GM23338 (cell line): ENCODE results near the gene DNAI2. TPM values are rescaled to one million over a fixed set of nuclear protein-coding genes. Genes with fewer than 3 reads are reported as not detected.

Experiments
- ATAC-seq: fragments of 200-7000 bp; cut with Tn5 transposase; 3 replicates; pipeline ENCODE4 v1.9.1; 2020
- DNase-seq: peaks from one replicate; pipeline ENCODE4 v3.0.0-alpha.2; 2015; ENCODE audit warnings: low spot score
- H2AFZ ChIP-seq: fragments of 200-600 bp; sonication (generic); 2 replicates; pipeline ENCODE4 v1.8.0; 2016; ENCODE audit warnings: antibody characterized with exemption, mild to moderate bottlenecking, moderate library complexity
- H3F3A ChIP-seq: fragments of 200-600 bp; sonication (generic); replicated peaks from 2 replicates; pipeline ENCODE4 v1.8.0; 2017; ENCODE audit warnings: antibody characterized with exemption, mixed run types, low read depth
- H3K27ac ChIP-seq: fragments of 200-600 bp; sonication (generic); 2 replicates; pipeline ENCODE4 v1.6.1; 2016; ENCODE audit warnings: low read depth
- H3K27me3 ChIP-seq: fragments of 200-600 bp; sonication (generic); 2 replicates; pipeline ENCODE4 v1.8.0; 2016; ENCODE audit warnings: mild to moderate bottlenecking, mixed run types, moderate library complexity; ENCODE audit not compliant: insufficient read depth
- H3K36me3 ChIP-seq: fragments of 200-600 bp; sonication (generic); 2 replicates; pipeline ENCODE4 v1.8.0; 2016; ENCODE audit warnings: mild to moderate bottlenecking; ENCODE audit not compliant: insufficient read depth
- H3K4me1 ChIP-seq: fragments of 200-600 bp; sonication (generic); 2 replicates; pipeline ENCODE4 v1.8.0; 2016; ENCODE audit warnings: mild to moderate bottlenecking, moderate library complexity; ENCODE audit not compliant: insufficient read depth
- H3K4me2 ChIP-seq: fragments of 200-600 bp; sonication (generic); 2 replicates; pipeline ENCODE4 v1.7.1; 2017; ENCODE audit warnings: mixed run types
- H3K4me3 ChIP-seq: fragments of 200-600 bp; sonication (generic); 2 replicates; pipeline ENCODE4 v1.6.1; 2016; ENCODE audit warnings: mixed run types
- H3K79me2 ChIP-seq: fragments of 200-600 bp; sonication (generic); replicated peaks from 2 replicates; pipeline ENCODE4 v1.8.0; 2017; ENCODE audit warnings: mild to moderate bottlenecking; ENCODE audit not compliant: insufficient read depth
- H3K9me2 ChIP-seq: fragments of 200-600 bp; sonication (generic); 2 replicates; pipeline ENCODE4 v1.8.0; 2017; ENCODE audit not compliant: insufficient read depth
- H4K20me1 ChIP-seq: fragments of 200-600 bp; sonication (generic); replicated peaks from 2 replicates; pipeline ENCODE4 v1.8.0; 2017; ENCODE audit warnings: mild to moderate bottlenecking; ENCODE audit not compliant: insufficient read depth
- H3K27ac Mint-ChIP-seq: 2 replicates; pipeline ENCODE4 v1.8.0; 2020; ENCODE audit warnings: inconsistent platforms, mild to moderate bottlenecking, moderate library complexity, mixed read lengths
- H3K27me3 Mint-ChIP-seq: 3 replicates; pipeline ENCODE4 v1.8.0; 2022; ENCODE audit warnings: low read depth, mild to moderate bottlenecking, moderate library complexity, mixed read lengths, inconsistent platforms; ENCODE audit not compliant: insufficient read depth, poor library complexity
- H3K36me3 Mint-ChIP-seq: 3 replicates; pipeline ENCODE4 v1.8.0; 2021; ENCODE audit warnings: low read depth, mild to moderate bottlenecking, inconsistent platforms, moderate library complexity, mixed read lengths
- H3K4me1 Mint-ChIP-seq: 3 replicates; pipeline ENCODE4 v1.8.0; 2020; ENCODE audit warnings: mild to moderate bottlenecking, inconsistent platforms, mixed read lengths
- H3K4me3 Mint-ChIP-seq: 3 replicates; pipeline ENCODE4 v1.8.0; 2021; ENCODE audit warnings: moderate library complexity, mild to moderate bottlenecking, inconsistent platforms, mixed read lengths
- H3K9me3 Mint-ChIP-seq: 3 replicates; pipeline ENCODE4 v1.8.0; 2020; ENCODE audit warnings: moderate library complexity, mild to moderate bottlenecking, inconsistent platforms, mixed read lengths
- CREB1 ChIP-seq: fragments of 250-450 bp; sonication (Bioruptor Pico); IDR thresholded peaks from 2 replicates; pipeline ENCODE4 v1.5.0; 2020; ENCODE audit warnings: low read depth, mild to moderate bottlenecking, moderate library complexity
- EZH2 ChIP-seq: fragments of 200-600 bp; sonication (generic); IDR thresholded peaks from one replicate; pipeline ENCODE4 v1.8.0; 2017; ENCODE audit warnings: antibody characterized with exemption, mild to moderate bottlenecking, low read depth; ENCODE audit not compliant: unreplicated experiment
- EZH2phosphoT487 ChIP-seq: fragments of 200-600 bp; sonication (generic); IDR thresholded peaks from one replicate; pipeline ENCODE4 v1.8.1; 2018; ENCODE audit warnings: antibody characterized with exemption; ENCODE audit not compliant: unreplicated experiment
- JUNB ChIP-seq: IDR thresholded peaks from one replicate; pipeline ENCODE4 v1.6.1; 2016; ENCODE audit warnings: antibody characterized with exemption; ENCODE audit not compliant: unreplicated experiment
- NANOG ChIP-seq: IDR thresholded peaks from 2 replicates; pipeline ENCODE4 v1.6.1; 2016; ENCODE audit warnings: antibody characterized with exemption, borderline replicate concordance
- POLR2AphosphoS5 ChIP-seq: IDR thresholded peaks from 2 replicates; pipeline ENCODE4 v1.6.1; 2016; ENCODE audit warnings: antibody characterized with exemption, low read depth
- STAT1 ChIP-seq: IDR thresholded peaks from one replicate; pipeline ENCODE4 v1.6.1; 2016; ENCODE audit warnings: antibody characterized with exemption; ENCODE audit not compliant: unreplicated experiment
- ZNF114 ChIP-seq: fragments of 250-450 bp; sonication (Bioruptor Pico); IDR thresholded peaks from 2 replicates; pipeline ENCODE4 v1.5.0; 2020; ENCODE audit warnings: mild to moderate bottlenecking, moderate library complexity
- ZNF331 ChIP-seq: fragments of 250-450 bp; sonication (Bioruptor Pico); IDR thresholded peaks from 2 replicates; pipeline ENCODE4 v1.5.0; 2020; ENCODE audit warnings: low read depth, mild to moderate bottlenecking, moderate library complexity
- polyA plus RNA-seq: library from polyadenylated mRNA; unstranded; fragments of >200 nt; fragmentation: Nextera tagmentation; extraction: Ambion mirVana; gene quantifications from 2 replicates; pipeline ENCODE4 v1.2.1, GENCODE V29; 2016
- total RNA-seq: library from RNA; depleted of rRNA; stranded (reverse); fragments of >200 nt; shearing (Covaris generic); gene quantifications from 2 replicates; pipeline ENCODE4 v1.2.3, GENCODE V29; 2014
- TF ChIP-seq, protein P1 (sequence below): IDR thresholded peaks from one replicate; pipeline ENCODE4 v1.6.1; 2018; ENCODE audit warnings: antibody characterized with exemption; ENCODE audit not compliant: unreplicated experiment
- TF ChIP-seq, protein P2 (sequence below), 2 experiments: fragments of 200-600 bp in 1 of 2; sonication (generic) in 1 of 2; conservative IDR thresholded peaks; 2 replicates each; pipeline versions ENCODE4 v1.5.1 to v1.6.1; 2016 to 2017; ENCODE audit warnings: antibody characterized with exemption in 2 of 2, low read depth in 2 of 2, mild to moderate bottlenecking in 2 of 2, moderate library complexity in 1 of 2
- TF ChIP-seq, protein P3 (sequence below): fragments of 250-450 bp; sonication (Bioruptor Pico); IDR thresholded peaks from 2 replicates; pipeline ENCODE4 v1.5.0; 2020; ENCODE audit warnings: mild to moderate bottlenecking, moderate library complexity
- TF ChIP-seq, protein P4 (sequence below): IDR thresholded peaks from 2 replicates; pipeline ENCODE4 v1.6.1; 2016; ENCODE audit warnings: antibody characterized with exemption

DNAI2 gene
- total and polyA plus RNA-seq, 2 experiments from 2014 or later = 0.21 TPM; not detected in 1

DNA sequence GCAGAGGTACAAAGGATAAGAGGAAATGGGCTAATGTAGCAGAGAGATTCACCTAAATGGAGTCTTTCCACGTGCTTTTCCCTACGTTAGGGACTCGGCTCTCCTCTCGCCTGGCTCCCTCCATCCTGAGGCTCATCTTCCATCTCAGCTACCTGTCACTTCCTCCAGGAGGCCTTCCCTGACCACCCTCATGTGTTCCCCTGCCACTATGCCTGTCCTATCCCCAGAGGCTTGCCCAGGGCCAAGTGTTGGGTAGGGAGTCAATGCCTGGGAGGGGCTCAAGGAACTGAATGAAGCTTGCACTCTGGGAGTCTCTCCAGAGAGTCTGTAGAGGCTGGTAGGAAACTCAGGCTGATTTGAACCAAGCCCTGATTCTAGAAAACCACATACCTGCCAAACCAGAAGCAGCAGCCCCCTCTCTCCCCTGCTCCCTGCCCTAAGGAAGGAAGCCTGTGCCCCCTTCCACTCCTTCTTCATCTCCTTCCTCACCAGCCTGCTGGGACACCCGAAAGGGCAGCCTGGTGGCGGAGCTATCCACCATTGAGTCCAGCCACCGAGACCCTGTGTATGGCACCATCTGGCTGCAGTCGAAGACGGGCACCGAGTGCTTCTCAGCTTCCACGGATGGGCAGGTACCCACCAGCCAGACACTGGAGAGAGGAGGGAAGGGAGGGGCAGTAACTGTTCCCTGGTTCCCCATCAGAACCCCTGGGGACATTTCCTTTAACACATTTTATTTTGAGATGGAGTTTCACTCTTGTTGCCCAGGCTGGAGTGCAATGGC lies 25.4 kb downstream of the DNAI2 start:
- Mint-ChIP-seq H3K36me3 (no peaks in the 10 kb centered on the region; the same call in 2 of the 3 replicates), H3K27me3 (peaks cover 16% of the 10 kb centered on the region), H3K4me3 (no peak overlapping the region), H3K9me3 (no peaks in the 10 kb centered on the region; the same call in 2 of the 3 replicates), H3K4me1 (peaks cover 2% of the 10 kb centered on the region; the same call in 1 of the 3 replicates), H3K27ac (no peak overlapping the region)
- Histone ChIP-seq H4K20me1 (no peaks in the 10 kb centered on the region), H3K79me2 (no peaks in the 10 kb centered on the region), H3F3A (no peaks in the 10 kb centered on the region), H3K9me2 (no peaks in the 10 kb centered on the region), H3K4me2 (no peak overlapping the region), H3K36me3 (no peaks in the 10 kb centered on the region), H2AFZ (0 out of 2 replicates have a peak overlapping the region, but pooled peaks have one; percentile 10), H3K27ac (no peak overlapping the region), H3K4me3 (no peak overlapping the region), H3K27me3 (no peaks in the 10 kb centered on the region), H3K4me1 (no peaks in the 10 kb centered on the region)
- DNase-seq = no peak
- TF ChIP-seq JUNB = no peak
- TF ChIP-seq STAT1 = no peak
- no peak for TF ChIP-seq CREB1 (CRISPR knock-in tag)
- no peak for TF ChIP-seq NANOG
- TF ChIP-seq, protein P1, sequence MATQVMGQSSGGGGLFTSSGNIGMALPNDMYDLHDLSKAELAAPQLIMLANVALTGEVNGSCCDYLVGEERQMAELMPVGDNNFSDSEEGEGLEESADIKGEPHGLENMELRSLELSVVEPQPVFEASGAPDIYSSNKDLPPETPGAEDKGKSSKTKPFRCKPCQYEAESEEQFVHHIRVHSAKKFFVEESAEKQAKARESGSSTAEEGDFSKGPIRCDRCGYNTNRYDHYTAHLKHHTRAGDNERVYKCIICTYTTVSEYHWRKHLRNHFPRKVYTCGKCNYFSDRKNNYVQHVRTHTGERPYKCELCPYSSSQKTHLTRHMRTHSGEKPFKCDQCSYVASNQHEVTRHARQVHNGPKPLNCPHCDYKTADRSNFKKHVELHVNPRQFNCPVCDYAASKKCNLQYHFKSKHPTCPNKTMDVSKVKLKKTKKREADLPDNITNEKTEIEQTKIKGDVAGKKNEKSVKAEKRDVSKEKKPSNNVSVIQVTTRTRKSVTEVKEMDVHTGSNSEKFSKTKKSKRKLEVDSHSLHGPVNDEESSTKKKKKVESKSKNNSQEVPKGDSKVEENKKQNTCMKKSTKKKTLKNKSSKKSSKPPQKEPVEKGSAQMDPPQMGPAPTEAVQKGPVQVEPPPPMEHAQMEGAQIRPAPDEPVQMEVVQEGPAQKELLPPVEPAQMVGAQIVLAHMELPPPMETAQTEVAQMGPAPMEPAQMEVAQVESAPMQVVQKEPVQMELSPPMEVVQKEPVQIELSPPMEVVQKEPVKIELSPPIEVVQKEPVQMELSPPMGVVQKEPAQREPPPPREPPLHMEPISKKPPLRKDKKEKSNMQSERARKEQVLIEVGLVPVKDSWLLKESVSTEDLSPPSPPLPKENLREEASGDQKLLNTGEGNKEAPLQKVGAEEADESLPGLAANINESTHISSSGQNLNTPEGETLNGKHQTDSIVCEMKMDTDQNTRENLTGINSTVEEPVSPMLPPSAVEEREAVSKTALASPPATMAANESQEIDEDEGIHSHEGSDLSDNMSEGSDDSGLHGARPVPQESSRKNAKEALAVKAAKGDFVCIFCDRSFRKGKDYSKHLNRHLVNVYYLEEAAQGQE = no peak
- TF ChIP-seq, protein P2, sequence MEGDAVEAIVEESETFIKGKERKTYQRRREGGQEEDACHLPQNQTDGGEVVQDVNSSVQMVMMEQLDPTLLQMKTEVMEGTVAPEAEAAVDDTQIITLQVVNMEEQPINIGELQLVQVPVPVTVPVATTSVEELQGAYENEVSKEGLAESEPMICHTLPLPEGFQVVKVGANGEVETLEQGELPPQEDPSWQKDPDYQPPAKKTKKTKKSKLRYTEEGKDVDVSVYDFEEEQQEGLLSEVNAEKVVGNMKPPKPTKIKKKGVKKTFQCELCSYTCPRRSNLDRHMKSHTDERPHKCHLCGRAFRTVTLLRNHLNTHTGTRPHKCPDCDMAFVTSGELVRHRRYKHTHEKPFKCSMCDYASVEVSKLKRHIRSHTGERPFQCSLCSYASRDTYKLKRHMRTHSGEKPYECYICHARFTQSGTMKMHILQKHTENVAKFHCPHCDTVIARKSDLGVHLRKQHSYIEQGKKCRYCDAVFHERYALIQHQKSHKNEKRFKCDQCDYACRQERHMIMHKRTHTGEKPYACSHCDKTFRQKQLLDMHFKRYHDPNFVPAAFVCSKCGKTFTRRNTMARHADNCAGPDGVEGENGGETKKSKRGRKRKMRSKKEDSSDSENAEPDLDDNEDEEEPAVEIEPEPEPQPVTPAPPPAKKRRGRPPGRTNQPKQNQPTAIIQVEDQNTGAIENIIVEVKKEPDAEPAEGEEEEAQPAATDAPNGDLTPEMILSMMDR (conservative IDR thresholded peaks at IDR 0.05; ENCODE audit: low read depth in 2 of 2) = no peak
- no peak for TF ChIP-seq ZNF331 (CRISPR knock-in tag)
- no peak for TF ChIP-seq POLR2AphosphoS5
- TF ChIP-seq, protein P3, sequence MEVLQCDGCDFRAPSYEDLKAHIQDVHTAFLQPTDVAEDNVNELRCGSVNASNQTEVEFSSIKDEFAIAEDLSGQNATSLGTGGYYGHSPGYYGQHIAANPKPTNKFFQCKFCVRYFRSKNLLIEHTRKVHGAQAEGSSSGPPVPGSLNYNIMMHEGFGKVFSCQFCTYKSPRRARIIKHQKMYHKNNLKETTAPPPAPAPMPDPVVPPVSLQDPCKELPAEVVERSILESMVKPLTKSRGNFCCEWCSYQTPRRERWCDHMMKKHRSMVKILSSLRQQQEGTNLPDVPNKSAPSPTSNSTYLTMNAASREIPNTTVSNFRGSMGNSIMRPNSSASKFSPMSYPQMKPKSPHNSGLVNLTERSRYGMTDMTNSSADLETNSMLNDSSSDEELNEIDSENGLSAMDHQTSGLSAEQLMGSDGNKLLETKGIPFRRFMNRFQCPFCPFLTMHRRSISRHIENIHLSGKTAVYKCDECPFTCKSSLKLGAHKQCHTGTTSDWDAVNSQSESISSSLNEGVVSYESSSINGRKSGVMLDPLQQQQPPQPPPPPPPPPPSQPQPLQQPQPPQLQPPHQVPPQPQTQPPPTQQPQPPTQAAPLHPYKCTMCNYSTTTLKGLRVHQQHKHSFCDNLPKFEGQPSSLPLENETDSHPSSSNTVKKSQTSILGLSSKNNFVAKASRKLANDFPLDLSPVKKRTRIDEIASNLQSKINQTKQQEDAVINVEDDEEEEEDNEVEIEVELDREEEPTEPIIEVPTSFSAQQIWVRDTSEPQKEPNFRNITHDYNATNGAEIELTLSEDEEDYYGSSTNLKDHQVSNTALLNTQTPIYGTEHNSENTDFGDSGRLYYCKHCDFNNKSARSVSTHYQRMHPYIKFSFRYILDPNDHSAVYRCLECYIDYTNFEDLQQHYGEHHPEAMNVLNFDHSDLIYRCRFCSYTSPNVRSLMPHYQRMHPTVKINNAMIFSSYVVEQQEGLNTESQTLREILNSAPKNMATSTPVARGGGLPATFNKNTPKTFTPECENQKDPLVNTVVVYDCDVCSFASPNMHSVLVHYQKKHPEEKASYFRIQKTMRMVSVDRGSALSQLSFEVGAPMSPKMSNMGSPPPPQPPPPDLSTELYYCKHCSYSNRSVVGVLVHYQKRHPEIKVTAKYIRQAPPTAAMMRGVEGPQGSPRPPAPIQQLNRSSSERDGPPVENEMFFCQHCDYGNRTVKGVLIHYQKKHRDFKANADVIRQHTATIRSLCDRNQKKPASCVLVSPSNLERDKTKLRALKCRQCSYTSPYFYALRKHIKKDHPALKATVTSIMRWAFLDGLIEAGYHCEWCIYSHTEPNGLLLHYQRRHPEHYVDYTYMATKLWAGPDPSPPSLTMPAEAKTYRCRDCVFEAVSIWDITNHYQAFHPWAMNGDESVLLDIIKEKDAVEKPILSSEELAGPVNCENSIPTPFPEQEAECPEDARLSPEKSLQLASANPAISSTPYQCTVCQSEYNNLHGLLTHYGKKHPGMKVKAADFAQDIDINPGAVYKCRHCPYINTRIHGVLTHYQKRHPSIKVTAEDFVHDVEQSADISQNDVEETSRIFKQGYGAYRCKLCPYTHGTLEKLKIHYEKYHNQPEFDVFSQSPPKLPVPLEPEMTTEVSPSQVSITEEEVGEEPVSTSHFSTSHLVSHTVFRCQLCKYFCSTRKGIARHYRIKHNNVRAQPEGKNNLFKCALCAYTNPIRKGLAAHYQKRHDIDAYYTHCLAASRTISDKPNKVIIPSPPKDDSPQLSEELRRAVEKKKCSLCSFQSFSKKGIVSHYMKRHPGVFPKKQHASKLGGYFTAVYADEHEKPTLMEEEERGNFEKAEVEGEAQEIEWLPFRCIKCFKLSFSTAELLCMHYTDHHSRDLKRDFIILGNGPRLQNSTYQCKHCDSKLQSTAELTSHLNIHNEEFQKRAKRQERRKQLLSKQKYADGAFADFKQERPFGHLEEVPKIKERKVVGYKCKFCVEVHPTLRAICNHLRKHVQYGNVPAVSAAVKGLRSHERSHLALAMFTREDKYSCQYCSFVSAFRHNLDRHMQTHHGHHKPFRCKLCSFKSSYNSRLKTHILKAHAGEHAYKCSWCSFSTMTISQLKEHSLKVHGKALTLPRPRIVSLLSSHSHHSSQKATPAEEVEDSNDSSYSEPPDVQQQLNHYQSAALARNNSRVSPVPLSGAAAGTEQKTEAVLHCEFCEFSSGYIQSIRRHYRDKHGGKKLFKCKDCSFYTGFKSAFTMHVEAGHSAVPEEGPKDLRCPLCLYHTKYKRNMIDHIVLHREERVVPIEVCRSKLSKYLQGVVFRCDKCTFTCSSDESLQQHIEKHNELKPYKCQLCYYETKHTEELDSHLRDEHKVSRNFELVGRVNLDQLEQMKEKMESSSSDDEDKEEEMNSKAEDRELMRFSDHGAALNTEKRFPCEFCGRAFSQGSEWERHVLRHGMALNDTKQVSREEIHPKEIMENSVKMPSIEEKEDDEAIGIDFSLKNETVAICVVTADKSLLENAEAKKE (CRISPR knock-in tag) = no peak
- TF ChIP-seq EZH2 = no peak
- TF ChIP-seq ZNF114 = no peak
- TF ChIP-seq, protein P4, sequence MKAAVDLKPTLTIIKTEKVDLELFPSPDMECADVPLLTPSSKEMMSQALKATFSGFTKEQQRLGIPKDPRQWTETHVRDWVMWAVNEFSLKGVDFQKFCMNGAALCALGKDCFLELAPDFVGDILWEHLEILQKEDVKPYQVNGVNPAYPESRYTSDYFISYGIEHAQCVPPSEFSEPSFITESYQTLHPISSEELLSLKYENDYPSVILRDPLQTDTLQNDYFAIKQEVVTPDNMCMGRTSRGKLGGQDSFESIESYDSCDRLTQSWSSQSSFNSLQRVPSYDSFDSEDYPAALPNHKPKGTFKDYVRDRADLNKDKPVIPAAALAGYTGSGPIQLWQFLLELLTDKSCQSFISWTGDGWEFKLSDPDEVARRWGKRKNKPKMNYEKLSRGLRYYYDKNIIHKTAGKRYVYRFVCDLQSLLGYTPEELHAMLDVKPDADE = no peak
- no peak for TF ChIP-seq EZH2phosphoT487
- no peak for ATAC-seq
